Retinal pigment epithelial cell (primary cell): ENCODE data around the gene GORASP1.

Experiments
- DNase-seq: peaks from one replicate; pipeline ENCODE4 v3.0.0-alpha.2; 2010; ENCODE audit warnings: low read depth
- H3K4me3 ChIP-seq: 2 replicates; pipeline ENCODE4 v1.5.1; 2011; ENCODE audit warnings: mild to moderate bottlenecking, low read length, control low read depth, moderate library complexity
- CTCF ChIP-seq: conservative IDR thresholded peaks from 2 replicates; pipeline ENCODE4 v1.5.1; 2011; ENCODE audit warnings: low read depth, low read length, control low read depth, inconsistent platforms

Gene GORASP1

GRCh38 chr3:39112113-39112512 lies 4.7 kb upstream of the GORASP1 start:
- TF ChIP-seq CTCF: no peak
- no peak overlapping the region for H3K4me3 ChIP-seq
- no peak for DNase-seq

- TF ChIP-seq CTCF: no peak
- H3K4me3 ChIP-seq: no peak overlapping the region
- DNase-seq: no peak
Observed at GRCh38 chr3:39110041-39110639, 2.7 kb upstream of the GORASP1 start.

GRCh38 chr3:39109086-39109485 lies 1.7 kb upstream of the GORASP1 start:
- DNase-seq: no peak

DNA sequence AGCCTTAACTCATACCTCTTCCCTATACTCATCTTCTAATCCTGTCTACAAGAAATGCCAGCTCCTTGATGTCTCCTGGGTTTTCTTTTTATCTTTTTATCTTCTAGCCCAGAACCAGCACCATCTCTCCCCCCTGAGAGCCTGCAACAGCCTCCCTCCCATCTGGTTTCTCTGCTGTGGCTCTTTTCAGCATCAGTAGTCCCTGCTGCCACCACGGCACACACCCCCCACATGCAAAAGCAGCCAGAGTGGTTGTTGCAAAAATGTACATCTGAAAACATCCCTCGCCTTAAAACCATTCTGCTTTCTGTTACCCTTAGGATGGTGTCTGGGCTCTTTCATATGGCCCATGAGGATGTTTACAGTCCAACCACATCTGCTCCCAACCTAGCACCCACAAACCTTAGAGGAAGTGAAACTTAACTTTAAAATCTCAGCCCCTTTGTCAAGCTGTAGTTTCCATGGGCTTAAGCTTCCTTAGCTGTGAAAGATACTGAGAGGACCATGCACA lies 828 bp upstream of the GORASP1 start:
- DNase-seq: no peak
- peak overlapping the region; percentile 90 for H3K4me3 ChIP-seq
- no peak for TF ChIP-seq CTCF

More at GRCh38 chr3:39109086-39109485, 1.7 kb upstream of the GORASP1 start:
- H3K4me3 ChIP-seq: no peak overlapping the region
- no peak for TF ChIP-seq CTCF

DNA sequence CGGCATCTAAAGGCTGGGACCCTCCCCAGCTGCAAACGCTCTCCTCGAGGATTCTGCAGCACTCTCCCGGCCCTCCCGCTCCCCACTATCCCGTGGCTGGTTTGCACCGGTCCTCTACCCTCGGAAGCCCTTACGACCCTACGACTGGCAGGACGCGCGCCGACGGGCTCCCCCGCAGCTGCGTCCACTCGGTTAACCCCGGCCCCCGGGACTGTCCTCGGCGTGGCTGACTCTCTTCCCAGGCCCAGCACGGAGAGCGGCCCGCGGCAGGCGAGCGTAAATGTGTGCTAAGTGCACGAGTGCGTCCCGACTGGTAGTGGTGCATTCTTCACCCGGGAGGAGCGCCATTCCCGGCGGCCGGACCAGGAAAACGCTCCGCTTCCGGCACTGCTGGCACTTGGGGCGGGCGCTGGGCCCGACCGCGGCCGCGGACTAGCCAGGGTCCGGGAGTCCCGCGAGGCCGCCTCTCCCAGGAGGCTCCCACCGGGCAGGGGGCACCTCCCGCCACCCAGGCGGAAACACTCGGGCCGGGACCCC lies 508 bp downstream of the GORASP1 start:
- DNase-seq: no peak
- no peak for TF ChIP-seq CTCF
- peak overlapping the region; percentile 90 for H3K4me3 ChIP-seq

DNA sequence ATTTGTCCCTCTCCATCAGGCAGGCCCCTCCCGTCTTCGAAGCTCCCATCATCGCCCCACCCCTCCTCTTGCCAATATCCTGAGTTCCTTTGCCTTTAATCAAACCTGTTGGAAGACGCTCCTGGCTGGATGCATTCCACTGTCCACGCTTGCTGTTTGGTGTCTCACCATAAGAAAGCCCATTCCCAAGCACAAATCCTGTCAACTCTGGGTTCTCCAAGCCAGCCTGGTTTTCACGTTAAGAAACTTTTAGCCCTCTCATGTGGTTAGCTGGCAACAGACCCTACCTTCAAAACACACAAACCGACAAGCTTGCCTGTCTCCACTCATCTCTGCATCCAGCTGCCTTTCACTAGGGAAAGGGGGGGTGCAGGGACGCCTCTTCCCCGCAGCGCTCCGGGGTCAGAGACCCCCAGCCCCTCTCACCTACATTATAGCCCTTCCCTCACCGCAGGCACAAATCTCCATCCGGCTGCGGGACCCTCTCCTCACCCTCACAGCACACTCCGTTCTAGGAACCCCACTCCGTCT lies 1.1 kb downstream of the GORASP1 start:
- DNase-seq: no peak
- no peak for TF ChIP-seq CTCF
- peak overlapping the region; percentile 90 for H3K4me3 ChIP-seq

- no peak for TF ChIP-seq CTCF
- DNase-seq: no peak
- H3K4me3 ChIP-seq: no peak overlapping the region
Observed at GRCh38 chr3:39105687-39106063, 1.8 kb downstream of the GORASP1 start.
